ENCODE data around the gene FRS2.

Gene FRS2

GRCh38 chr12:69467366-69467765, 2.8 kb upstream of the FRS2 start:
- no peak for DNase-seq

- DNase-seq, result no peak
These were observed 1.8 kb upstream of the FRS2 start for GRCh38 chr12:69468237-69469026.

- DNase-seq, result no peak
These were observed 367 bp upstream of the FRS2 start for GRCh38 chr12:69469854-69470188.

GRCh38 chr12:69471076-69471430, 865 bp downstream of the FRS2 start:
- no peak for DNase-seq

- no peak for DNase-seq
These were observed 1.6 kb downstream of the FRS2 start for GRCh38 chr12:69471667-69472385.

GRCh38 chr12:69473262-69473661, 3.1 kb downstream of the FRS2 start:
- no peak for DNase-seq

GRCh38 chr12:69474456-69474855, 4.3 kb downstream of the FRS2 start:
- DNase-seq, result no peak

GRCh38 chr12:69475237-69475975, 5.2 kb downstream of the FRS2 start:
- DNase-seq, result no peak

- DNase-seq, result no peak
These were observed 6.3 kb downstream of the FRS2 start for GRCh38 chr12:69476276-69477017.

GRCh38 chr12:69479675-69480074, 9.5 kb downstream of the FRS2 start:
- no peak for DNase-seq

GRCh38 chr12:69480698-69481097, 10.5 kb downstream of the FRS2 start:
- DNase-seq, result no peak

GRCh38 chr12:69481133-69481532, 10.9 kb downstream of the FRS2 start:
- no peak for DNase-seq

GRCh38 chr12:69483700-69484099, 13.5 kb downstream of the FRS2 start:
- no peak for DNase-seq

- no peak for DNase-seq
These were observed 14.2 kb downstream of the FRS2 start for GRCh38 chr12:69484428-69484827.

GRCh38 chr12:69490920-69491643, 20.9 kb downstream of the FRS2 start:
- DNase-seq, result no peak

GRCh38 chr12:69492739-69493138, 22.6 kb downstream of the FRS2 start:
- DNase-seq, result no peak

GRCh38 chr12:69495071-69495470, 24.9 kb downstream of the FRS2 start:
- DNase-seq, result no peak

- no peak for DNase-seq
These were observed 27.3 kb downstream of the FRS2 start for GRCh38 chr12:69497308-69498026.

- no peak for DNase-seq
These were observed 30.4 kb downstream of the FRS2 start for GRCh38 chr12:69500631-69501030.

GRCh38 chr12:69501154-69501895, 31.1 kb downstream of the FRS2 start:
- DNase-seq, result no peak

Data from NCI-H1092 treated with DMSO at 0.1 percent for 48 hours (cell line).